HK-2 (cell line): ENCODE measurements around the gene EPB41L5.
"Not testable (repeated sequence)": the region's sequence is repeated elsewhere in the genome, so short reads cannot be mapped to it uniquely, and the experiment has no call there.

Experiments used
- DNase-seq: peaks from one replicate; pipeline ENCODE4 v3.0.0-alpha.2; 2018; ENCODE audit not compliant: unreplicated experiment

EPB41L5 gene

GRCh38 chr2:120029672-120030640 lies 17.1 kb downstream of the EPB41L5 start:
- DNase-seq = no peak

- no peak for DNase-seq
Observed at GRCh38 chr2:120032297-120032696, 19.4 kb downstream of the EPB41L5 start.

GRCh38 chr2:120034027-120034426 lies 21.1 kb downstream of the EPB41L5 start:
- no peak for DNase-seq

- no peak for DNase-seq
Observed at GRCh38 chr2:120034621-120035020, 21.7 kb downstream of the EPB41L5 start.

GRCh38 chr2:120036145-120036544 lies 23.3 kb downstream of the EPB41L5 start:
- DNase-seq = no peak

- DNase-seq = no peak
Observed at GRCh38 chr2:120037995-120038541, 25.2 kb downstream of the EPB41L5 start.

- DNase-seq = no peak
Observed at GRCh38 chr2:120042359-120042758, 29.5 kb downstream of the EPB41L5 start.

- DNase-seq = no peak
Observed at GRCh38 chr2:120044336-120044735, 31.5 kb downstream of the EPB41L5 start.

- DNase-seq = not testable (repeated sequence)
Observed at GRCh38 chr2:120045775-120046174, 32.9 kb downstream of the EPB41L5 start.

- not testable (repeated sequence) for DNase-seq
Observed at GRCh38 chr2:120046252-120046651, 33.4 kb downstream of the EPB41L5 start.

GRCh38 chr2:120052597-120052996 lies 39.7 kb downstream of the EPB41L5 start:
- no peak for DNase-seq

- no peak for DNase-seq
Observed at GRCh38 chr2:120053891-120054290, 41.0 kb downstream of the EPB41L5 start.

GRCh38 chr2:120059483-120059882 lies 46.6 kb downstream of the EPB41L5 start:
- DNase-seq = no peak

GRCh38 chr2:120060088-120060623 lies 47.3 kb downstream of the EPB41L5 start:
- DNase-seq = no peak

- DNase-seq = no peak
Observed at GRCh38 chr2:120064664-120065063, 51.8 kb downstream of the EPB41L5 start.

GRCh38 chr2:120066800-120067547 lies 54.1 kb downstream of the EPB41L5 start:
- DNase-seq = no peak

- DNase-seq = not testable (repeated sequence)
Observed at GRCh38 chr2:120068040-120068658, 55.3 kb downstream of the EPB41L5 start.

- DNase-seq = no peak
Observed at GRCh38 chr2:120075545-120075944, 62.7 kb downstream of the EPB41L5 start.

GRCh38 chr2:120077896-120078295 lies 65.0 kb downstream of the EPB41L5 start:
- no peak for DNase-seq

GRCh38 chr2:120079647-120080046 lies 66.8 kb downstream of the EPB41L5 start:
- no peak for DNase-seq

GRCh38 chr2:120091436-120091835 lies 78.6 kb downstream of the EPB41L5 start:
- DNase-seq = no peak

- no peak for DNase-seq
Observed at GRCh38 chr2:120094795-120095194, 81.9 kb downstream of the EPB41L5 start.
